ENCODE data around the gene PCDH15. TPM values are rescaled to one million over a fixed set of nuclear protein-coding genes. Genes with fewer than 3 reads are reported as not detected.
A peak's percentile ranks its signal among the peaks of the same experiment; 100 is the strongest.

The PCDH15 gene
- total and polyA plus RNA-seq, 2 of the 4 experiments (the other 2 are of a cell fraction) = not detected

DNA sequence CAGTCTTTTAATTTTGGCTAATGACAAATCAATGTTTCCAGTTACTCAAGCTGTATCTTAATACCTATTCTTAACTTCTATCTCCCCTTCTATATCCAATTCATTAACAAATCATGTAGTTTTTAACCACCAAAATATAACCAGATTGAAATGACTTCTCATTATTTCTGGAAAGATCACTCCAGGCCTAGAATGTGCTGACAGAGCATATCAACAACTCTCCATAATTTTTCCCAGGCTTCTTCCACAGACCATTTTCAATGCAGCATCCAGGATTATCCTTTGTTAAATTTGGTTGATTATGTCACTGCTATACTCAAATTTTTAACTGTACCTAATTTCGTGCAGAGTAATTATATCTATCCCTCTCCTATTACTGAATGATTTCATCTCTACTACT is 704.1 kb downstream of the PCDH15 start:
- CTCF ChIA-PET = no interaction called here
- no peak overlapping the region for H3K27ac ChIP-seq (ENCODE audit: insufficient read depth, low read length)
- H3K27me3 ChIP-seq (ENCODE audit: control insufficient read depth, insufficient read depth, low read length) = no peaks in the 10 kb centered on the region
- H2BK120ac ChIP-seq (ENCODE audit: low read depth, low read length) = no peak overlapping the region
- H3K56ac ChIP-seq (ENCODE audit: extremely low read depth, insufficient read depth, low read length) = no peak overlapping the region
- in situ Hi-C loops (cut with MboI; ENCODE audit: low sequenced_read_pairs) = no loop called here
- H3K9me1 ChIP-seq (ENCODE audit: insufficient read depth, low read length) = no peaks in the 10 kb centered on the region
- no peak overlapping the region for H4K8ac ChIP-seq (ENCODE audit: low read depth in 2 of 2, low read length in 2 of 2)
- H2BK20ac ChIP-seq (ENCODE audit: low read depth, low read length) = no peak overlapping the region
- no peak overlapping the region for H2BK15ac ChIP-seq (ENCODE audit: low read depth, low read length)
- no peak overlapping the region for H3K14ac ChIP-seq (replicated peaks; ENCODE audit: low read depth, low read length)
- H3K4ac ChIP-seq (ENCODE audit: low read depth, low read length) = no peak overlapping the region
- POLR2A ChIA-PET (ENCODE audit: unreplicated experiment) = no interaction called here
- no peak overlapping the region for H2BK5ac ChIP-seq (ENCODE audit: low read depth, low read length, poor library complexity, severe bottlenecking)
- H4K5ac ChIP-seq (ENCODE audit: low read depth, low read length) = no peak overlapping the region
- no peak overlapping the region for H3K9ac ChIP-seq (ENCODE audit: low read depth, low read length)
- no peak overlapping the region for H3K18ac ChIP-seq (ENCODE audit: low read depth, low read length)
- peaks cover 2% of the 10 kb centered on the region; the same call in 1 of the 2 replicates for H3K9me3 ChIP-seq (ENCODE audit: control insufficient read depth, insufficient read depth, low read length)
- no peak overlapping the region for H3K23ac ChIP-seq (ENCODE audit: low read depth, low read length)
- dilution Hi-C loops (cut with HindIII; ENCODE audit: low sequenced_read_pairs, unreplicated experiment) = no loop called here
- no peak overlapping the region for H2AK5ac ChIP-seq (ENCODE audit: low read depth, low read length)
- no peak for TF ChIP-seq BHLHE40 (IDR thresholded peaks at IDR 0.05; ENCODE audit: low read depth, low read length)
- TF ChIP-seq MAFK (IDR thresholded peaks at IDR 0.05; ENCODE audit: low read depth, low read length) = peak; percentile 70
- H3K4me2 ChIP-seq (ENCODE audit: low read depth, low read length) = no peak overlapping the region
- intact Hi-C loops (cut with micrococcal nuclease) = no loop called here
- H4K91ac ChIP-seq (ENCODE audit: insufficient read depth, low read depth, low read length) = no peak overlapping the region
- no TSS peak for BruUV-seq (replicated peaks)
- no peaks in the 10 kb centered on the region for H4K20me1 ChIP-seq (ENCODE audit: insufficient read depth, low read length)
- DNase-seq (no peak), ATAC-seq (ENCODE audit: low read depth) (no peak)
- no peaks in the 10 kb centered on the region for H3K36me3 ChIP-seq (ENCODE audit: control insufficient read depth, insufficient read depth, low read length)
- no peak overlapping the region for H3K4me3 ChIP-seq (ENCODE audit: insufficient read depth, low read depth, low read length)
- no peaks in the 10 kb centered on the region for H3K79me1 ChIP-seq (ENCODE audit: low read depth in 1 of 2, low read length in 2 of 2)
- no peaks in the 10 kb centered on the region for H3K4me1 ChIP-seq (ENCODE audit: control insufficient read depth, insufficient read depth, low read length)
- WGBS, 2 experiments (ENCODE audit: extremely low coverage in 2 of 2, insufficient read length in 1 of 2) = no CpG with 5 or more reads among the region's 1 CpG
- H2AFZ ChIP-seq (replicated peaks; ENCODE audit: low read length, poor library complexity) = no peak overlapping the region
- no peak overlapping the region for H2AK9ac ChIP-seq (replicated peaks; ENCODE audit: low read depth, low read length, poor library complexity)

Measured in IMR-90 (cell line).